IPS DF 4.7 (cell line): ENCODE measurements around the gene RELL1.

ENCODE experiments used
- DNase-seq: peaks from one replicate; pipeline ENCODE4 v3.0.0-alpha.2; 2013; ENCODE audit warnings: low spot score; ENCODE audit errors: extremely low read depth

The RELL1 gene

GRCh38 chr4:37665333-37666320, 20.5 kb downstream of the RELL1 start:
- DNase-seq: no peak

- no peak for DNase-seq
These were observed 21.5 kb downstream of the RELL1 start for GRCh38 chr4:37664696-37665095.

GRCh38 chr4:37663552-37663951, 22.6 kb downstream of the RELL1 start:
- no peak for DNase-seq

- DNase-seq: no peak
These were observed 23.2 kb downstream of the RELL1 start for GRCh38 chr4:37662861-37663390.

GRCh38 chr4:37662251-37662650, 23.9 kb downstream of the RELL1 start:
- no peak for DNase-seq

- no peak for DNase-seq
These were observed 24.4 kb downstream of the RELL1 start for GRCh38 chr4:37661772-37662171.

GRCh38 chr4:37659696-37660095, 26.5 kb downstream of the RELL1 start:
- no peak for DNase-seq

- no peak for DNase-seq
These were observed 29.5 kb downstream of the RELL1 start for GRCh38 chr4:37656649-37657048.

- peak; percentile 36 for DNase-seq
These were observed 32.6 kb downstream of the RELL1 start for GRCh38 chr4:37653601-37654000.

GRCh38 chr4:37652747-37653527, 33.2 kb downstream of the RELL1 start:
- DNase-seq: no peak

GRCh38 chr4:37651781-37652377, 34.3 kb downstream of the RELL1 start:
- DNase-seq: no peak

- DNase-seq: no peak
These were observed 35.7 kb downstream of the RELL1 start for GRCh38 chr4:37650481-37650880.

GRCh38 chr4:37649268-37649667, 36.9 kb downstream of the RELL1 start:
- no peak for DNase-seq

- DNase-seq: no peak
These were observed 37.9 kb downstream of the RELL1 start for GRCh38 chr4:37648084-37648817.

- no peak for DNase-seq
These were observed 39.9 kb downstream of the RELL1 start for GRCh38 chr4:37646247-37646646.

GRCh38 chr4:37645736-37646135, 40.4 kb downstream of the RELL1 start:
- no peak for DNase-seq

- DNase-seq: no peak
These were observed 41.2 kb downstream of the RELL1 start for GRCh38 chr4:37644962-37645361.

- DNase-seq: no peak
These were observed 44.0 kb downstream of the RELL1 start for GRCh38 chr4:37641886-37642849.

GRCh38 chr4:37641352-37641751, 44.8 kb downstream of the RELL1 start:
- no peak for DNase-seq
